Spleen (tissue), 11 donors: Measurements from ENCODE around the gene PODXL. TPM values are rescaled to one million over a fixed set of nuclear protein-coding genes. Genes with fewer than 3 reads are reported as not detected.

Experiments used
- DNase-seq: peaks from one replicate; pipeline ENCODE4 v3.0.0-alpha.2; 2020
- H3K27ac ChIP-seq, 8 donors: fragments of 200-600 bp; sonication (generic) in 7 of 8; 1 replicate in 4 of 8; 2 replicates in 4 of 8; pipeline versions ENCODE4 v1.5.0 to v1.8.0; 2016 to 2021; ENCODE audit warnings: inconsistent platforms in 4 of 8, mild to moderate bottlenecking in 4 of 8, moderate library complexity in 1 of 8
- H3K27me3 ChIP-seq, 7 donors: fragments of 200-600 bp; sonication (generic) in 6 of 7; replicated peaks in 1 of 7; 1 replicate in 4 of 7; 2 replicates in 3 of 7; pipeline versions ENCODE4 v1.5.0 to v1.8.0; 2016 to 2021; ENCODE audit warnings: inconsistent platforms in 3 of 7, mild to moderate bottlenecking in 1 of 7
- H3K36me3 ChIP-seq, 6 donors: fragments of 200-600 bp; sonication (generic) in 5 of 6; 1 replicate in 4 of 6; 2 replicates in 2 of 6; pipeline versions ENCODE4 v1.5.0 to v1.8.0; 2016 to 2021; ENCODE audit warnings: inconsistent platforms in 2 of 6
- H3K4me1 ChIP-seq, 6 donors: fragments of 200-600 bp; sonication (generic) in 5 of 6; 1 replicate in 3 of 6; 2 replicates in 3 of 6; pipeline versions ENCODE4 v1.5.0 to v1.8.0; 2016 to 2021; ENCODE audit warnings: inconsistent platforms in 3 of 6
- H3K4me3 ChIP-seq, 8 donors: fragments of 200-600 bp; sonication (generic) in 7 of 8; 1 replicate in 4 of 8; 2 replicates in 4 of 8; pipeline versions ENCODE4 v1.5.0 to v1.8.0; 2016 to 2021; ENCODE audit warnings: inconsistent platforms in 4 of 8, mild to moderate bottlenecking in 4 of 8, moderate library complexity in 2 of 8
- H3K9me3 ChIP-seq, 8 donors: fragments of 200-600 bp; sonication (generic) in 7 of 8; 1 replicate in 4 of 8; 2 replicates in 4 of 8; pipeline versions ENCODE4 v1.5.0 to v1.8.0; 2016 to 2021; ENCODE audit warnings: inconsistent platforms in 4 of 8
- POLR2A ChIP-seq, 3 donors: fragments of 450-650 bp; IDR thresholded peaks; one replicate each; pipeline ENCODE4 v1.5.1; 2017; ENCODE audit warnings: antibody characterized with exemption in 3 of 3, mild to moderate bottlenecking in 1 of 3
- POLR2AphosphoS5 ChIP-seq, 3 donors: sonication (generic); formaldehyde crosslinking; IDR thresholded peaks; one replicate each; pipeline ENCODE4 v1.5.1; 2017; ENCODE audit warnings: antibody characterized with exemption in 3 of 3
- WGBS, 5 donors: extraction: QIAGEN DNeasy Blood & Tissue Kit in 3 of 5; methylation state at CpG; one replicate each; pipeline versions ENCODE4 v1.1.5 to v1.1.7; 2013 to 2018; 5-methylcytosine and 5-hydroxymethylcytosine counted together
- intact Hi-C: fragments of 100-400 bp; cut with DNase I; formaldehyde crosslinking; loops from one replicate; pipeline ENCODE4 v1.15.0; 2023; ENCODE audit warnings: low total_unique reads
- polyA plus RNA-seq, 3 donors: library from polyadenylated mRNA; stranded (reverse); fragments of 200-250 nt; gene quantifications; one replicate each; pipeline ENCODE4 v1.2.1, GENCODE V29; 2013
- total RNA-seq, 7 donors: library from RNA; depleted of rRNA in 3 of 7; stranded (reverse); fragments of >200 nt in 3 of 7; fragmentation: NEBNext Ultra II Directional in 4 of 7; extraction: Animal tissue kit (Norgen Biotek cat#: 25700) in 4 of 7; gene quantifications; one replicate each; pipeline versions ENCODE4 v1.1.0 to v1.2.1, GENCODE V29; 2016 to 2021
- TF ChIP-seq, protein P1 (sequence below), 11 experiments: fragments of 200-600 bp in 7 of 11; fragments of 450-650 bp in 4 of 11; sonication (generic) in 4 of 11; IDR thresholded peaks in 8 of 11; conservative IDR thresholded peaks in 3 of 11; 1 replicate in 7 of 11; 2 replicates in 4 of 11; pipeline versions ENCODE4 v1.4.0 to v1.8.0; 2016 to 2021; ENCODE audit warnings: antibody characterized with exemption in 11 of 11, inconsistent platforms in 4 of 11, mild to moderate bottlenecking in 1 of 11
- donor health status: healthy with polysubstance abuse.
- donor health status: DM: no; HTN: no; CAD: no; lungs with moderate emphysema.
- donor health status: DM: no; HTN: no; CAD: no.
- donor health status: Bipolar disorder and iron deficiency.
- donor health status: healthy.
- donor health status: DM: no; HTN: no; CAD: no.
- donor health status: DM: yes; HTN: yes; CAD: no.

The PODXL gene
- total and polyA plus RNA-seq, 10 donors: 1.9 to 27.5 (median 16.0) TPM

DNA sequence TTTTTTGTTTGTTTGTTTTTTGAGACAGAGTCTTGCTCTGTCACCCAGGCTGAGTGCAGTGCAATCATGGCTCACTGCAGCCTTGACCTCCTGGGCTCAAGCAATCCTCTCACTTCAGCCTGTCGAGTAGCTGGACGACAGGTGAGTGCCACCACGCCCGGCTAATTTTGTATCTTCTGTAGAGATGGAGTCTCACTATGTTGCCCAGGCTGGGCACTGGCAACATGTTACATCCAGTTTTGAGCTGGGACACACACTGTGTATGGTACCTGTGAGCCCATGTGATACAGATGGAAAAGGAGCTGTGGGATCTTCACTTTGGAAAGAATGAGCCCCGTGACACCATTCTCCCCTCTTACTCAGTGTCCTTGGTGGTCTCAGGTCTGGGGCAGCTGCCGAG, 40.4 kb upstream of the PODXL start:
- no peaks in the 10 kb centered on the region for H3K9me3 ChIP-seq
- DNase-seq: no peak
- H3K4me1 ChIP-seq: no peaks in the 10 kb centered on the region
- WGBS, 5 donors: 79 to 93% (median 85%) methylated on average over 6 of the region's 6 CpGs
- no peak overlapping the region for H3K27ac ChIP-seq
- TF ChIP-seq, protein P1, sequence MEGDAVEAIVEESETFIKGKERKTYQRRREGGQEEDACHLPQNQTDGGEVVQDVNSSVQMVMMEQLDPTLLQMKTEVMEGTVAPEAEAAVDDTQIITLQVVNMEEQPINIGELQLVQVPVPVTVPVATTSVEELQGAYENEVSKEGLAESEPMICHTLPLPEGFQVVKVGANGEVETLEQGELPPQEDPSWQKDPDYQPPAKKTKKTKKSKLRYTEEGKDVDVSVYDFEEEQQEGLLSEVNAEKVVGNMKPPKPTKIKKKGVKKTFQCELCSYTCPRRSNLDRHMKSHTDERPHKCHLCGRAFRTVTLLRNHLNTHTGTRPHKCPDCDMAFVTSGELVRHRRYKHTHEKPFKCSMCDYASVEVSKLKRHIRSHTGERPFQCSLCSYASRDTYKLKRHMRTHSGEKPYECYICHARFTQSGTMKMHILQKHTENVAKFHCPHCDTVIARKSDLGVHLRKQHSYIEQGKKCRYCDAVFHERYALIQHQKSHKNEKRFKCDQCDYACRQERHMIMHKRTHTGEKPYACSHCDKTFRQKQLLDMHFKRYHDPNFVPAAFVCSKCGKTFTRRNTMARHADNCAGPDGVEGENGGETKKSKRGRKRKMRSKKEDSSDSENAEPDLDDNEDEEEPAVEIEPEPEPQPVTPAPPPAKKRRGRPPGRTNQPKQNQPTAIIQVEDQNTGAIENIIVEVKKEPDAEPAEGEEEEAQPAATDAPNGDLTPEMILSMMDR (IDR thresholded peaks at IDR 0.05 in 8 of 11, conservative IDR thresholded peaks at IDR 0.05 in 3 of 11): no peak
- TF ChIP-seq POLR2AphosphoS5 (IDR thresholded peaks at IDR 0.05): no peak
- no peak for TF ChIP-seq POLR2A (IDR thresholded peaks at IDR 0.05)
- no peaks in the 10 kb centered on the region for H3K36me3 ChIP-seq
- H3K27me3 ChIP-seq: peaks cover 0 to 7% (median 0%) of the 10 kb centered on the region in 7 donors
- intact Hi-C loops: no loop called here
- no peak overlapping the region for H3K4me3 ChIP-seq

GRCh38 chr7:131595699-131596098, 39.3 kb upstream of the PODXL start:
- H3K4me1 ChIP-seq: no peaks in the 10 kb centered on the region
- intact Hi-C loops: no loop called here
- WGBS, 5 donors: 89 to 95% (median 91%) methylated on average over 4 of the region's 4 CpGs
- DNase-seq: no peak
- no peak overlapping the region for H3K27ac ChIP-seq
- TF ChIP-seq, protein P1 (IDR thresholded peaks at IDR 0.05 in 8 of 11, conservative IDR thresholded peaks at IDR 0.05 in 3 of 11): no peak
- TF ChIP-seq POLR2AphosphoS5 (IDR thresholded peaks at IDR 0.05) (no peak), POLR2A (IDR thresholded peaks at IDR 0.05) (no peak)
- H3K36me3 ChIP-seq: no peaks in the 10 kb centered on the region
- H3K27me3 ChIP-seq: peaks cover 0 to 12% (median 0%) of the 10 kb centered on the region in 7 donors
- no peaks in the 10 kb centered on the region for H3K9me3 ChIP-seq
- no peak overlapping the region for H3K4me3 ChIP-seq

GRCh38 chr7:131591687-131592319, 35.4 kb upstream of the PODXL start:
- Histone ChIP-seq H3K27ac (no peak overlapping the region), H3K9me3 (no peaks in the 10 kb centered on the region), H3K4me1 (peaks cover 0 to 3% (median 0%) of the 10 kb centered on the region in 6 donors), H3K36me3 (no peaks in the 10 kb centered on the region), H3K4me3 (no peak overlapping the region), H3K27me3 (peaks cover 0 to 12% (median 0%) of the 10 kb centered on the region in 7 donors)
- TF ChIP-seq POLR2AphosphoS5 (IDR thresholded peaks at IDR 0.05): no peak
- no peak for TF ChIP-seq POLR2A (IDR thresholded peaks at IDR 0.05)
- TF ChIP-seq, protein P1 (IDR thresholded peaks at IDR 0.05 in 8 of 11, conservative IDR thresholded peaks at IDR 0.05 in 3 of 11): no peak
- WGBS, 5 donors: 68 to 74% (median 71%) methylated on average over 10 of the region's 10 CpGs
- no peak for DNase-seq
- intact Hi-C loops: no loop called here

- no peaks in the 10 kb centered on the region for H3K9me3 ChIP-seq
- intact Hi-C loops: no loop called here
These were observed 31.0 kb upstream of the PODXL start for GRCh38 chr7:131587315-131587923.

More at GRCh38 chr7:131587315-131587923, 31.0 kb upstream of the PODXL start:
- 85 to 97% (median 92%) methylated on average over 9 of the region's 9 CpGs for WGBS, 5 donors
- Histone ChIP-seq H3K27ac (no peak overlapping the region), H3K36me3 (no peaks in the 10 kb centered on the region), H3K27me3 (peaks cover 0 to 7% (median 0%) of the 10 kb centered on the region in 7 donors), H3K4me1 (peaks cover 0 to 8% (median 0%) of the 10 kb centered on the region in 6 donors), H3K4me3 (no peak overlapping the region)
- TF ChIP-seq POLR2AphosphoS5 (IDR thresholded peaks at IDR 0.05) (no peak), POLR2A (IDR thresholded peaks at IDR 0.05) (no peak)
- TF ChIP-seq, protein P1 (IDR thresholded peaks at IDR 0.05 in 8 of 11, conservative IDR thresholded peaks at IDR 0.05 in 3 of 11): no peak
- DNase-seq: no peak
